Coronary artery (tissue), 2 donors: ENCODE measurements around the gene KIF2A.
A peak's percentile ranks its signal among the peaks of the same experiment; 100 is the strongest.
"Not testable (repeated sequence)": the region's sequence is repeated elsewhere in the genome, so short reads cannot be mapped to it uniquely, and the experiment has no call there.

Experiments
- DNase-seq: peaks from one replicate; pipeline ENCODE4 v3.0.0-alpha.2; 2017; ENCODE audit warnings: low spot score
- H3K27ac ChIP-seq, 2 donors: fragments of 200-600 bp; sonication (generic); one replicate each; pipeline ENCODE4 v1.5.1; 2016 to 2019
- H3K4me3 ChIP-seq: fragments of 200-600 bp; sonication (generic); 2 replicates; pipeline ENCODE4 v1.5.1; 2016; ENCODE audit warnings: mild to moderate bottlenecking, moderate library complexity
- TF ChIP-seq, protein P1 (sequence below): fragments of 200-600 bp; sonication (generic); IDR thresholded peaks from one replicate; pipeline ENCODE4 v1.5.1; 2019; ENCODE audit warnings: antibody characterized with exemption

Gene KIF2A

DNA sequence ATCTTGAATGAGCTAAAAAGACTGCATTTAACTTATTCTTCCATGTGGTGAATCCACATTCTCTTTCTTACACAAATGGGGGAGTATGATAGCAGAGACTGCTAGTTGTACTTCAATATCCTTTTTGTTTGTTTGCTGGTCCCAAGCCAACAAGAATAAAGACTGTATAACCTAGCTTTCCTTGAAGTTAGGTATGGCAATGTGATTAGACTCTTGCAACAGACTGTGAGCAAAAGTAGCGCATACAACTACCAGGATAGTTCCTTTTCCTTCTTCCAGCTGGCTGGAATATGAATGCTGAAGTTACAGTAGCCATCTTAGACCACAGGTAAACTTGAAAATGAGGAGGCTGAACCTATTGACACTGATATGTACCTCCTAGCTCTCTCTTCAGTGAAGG is 17.9 kb upstream of the KIF2A start:
- H3K27ac ChIP-seq = no peak overlapping the region
- no peak overlapping the region for H3K4me3 ChIP-seq
- TF ChIP-seq, protein P1, sequence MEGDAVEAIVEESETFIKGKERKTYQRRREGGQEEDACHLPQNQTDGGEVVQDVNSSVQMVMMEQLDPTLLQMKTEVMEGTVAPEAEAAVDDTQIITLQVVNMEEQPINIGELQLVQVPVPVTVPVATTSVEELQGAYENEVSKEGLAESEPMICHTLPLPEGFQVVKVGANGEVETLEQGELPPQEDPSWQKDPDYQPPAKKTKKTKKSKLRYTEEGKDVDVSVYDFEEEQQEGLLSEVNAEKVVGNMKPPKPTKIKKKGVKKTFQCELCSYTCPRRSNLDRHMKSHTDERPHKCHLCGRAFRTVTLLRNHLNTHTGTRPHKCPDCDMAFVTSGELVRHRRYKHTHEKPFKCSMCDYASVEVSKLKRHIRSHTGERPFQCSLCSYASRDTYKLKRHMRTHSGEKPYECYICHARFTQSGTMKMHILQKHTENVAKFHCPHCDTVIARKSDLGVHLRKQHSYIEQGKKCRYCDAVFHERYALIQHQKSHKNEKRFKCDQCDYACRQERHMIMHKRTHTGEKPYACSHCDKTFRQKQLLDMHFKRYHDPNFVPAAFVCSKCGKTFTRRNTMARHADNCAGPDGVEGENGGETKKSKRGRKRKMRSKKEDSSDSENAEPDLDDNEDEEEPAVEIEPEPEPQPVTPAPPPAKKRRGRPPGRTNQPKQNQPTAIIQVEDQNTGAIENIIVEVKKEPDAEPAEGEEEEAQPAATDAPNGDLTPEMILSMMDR = no peak
- DNase-seq = no peak

DNA sequence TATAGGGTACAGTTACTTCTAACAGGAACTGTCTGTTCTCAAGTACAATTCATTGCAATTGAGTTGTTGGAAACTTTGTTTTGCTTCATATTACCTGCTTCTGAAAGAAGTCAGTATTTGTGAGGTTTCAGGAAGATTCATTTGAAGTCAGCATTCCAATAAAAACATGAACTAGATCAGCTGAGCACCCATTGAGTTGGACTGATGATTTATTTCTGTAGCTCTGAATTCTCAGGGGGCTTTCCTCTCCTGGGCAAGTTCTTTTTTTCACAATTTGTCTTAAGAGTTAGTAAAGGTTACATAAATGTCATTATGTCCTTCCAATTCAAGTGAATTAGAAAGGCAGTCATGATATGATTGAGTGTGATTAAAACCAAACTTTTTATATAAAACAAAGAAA is 16.2 kb upstream of the KIF2A start:
- H3K27ac ChIP-seq = no peak overlapping the region
- TF ChIP-seq, protein P1 = no peak
- DNase-seq = no peak
- no peak overlapping the region for H3K4me3 ChIP-seq

DNA sequence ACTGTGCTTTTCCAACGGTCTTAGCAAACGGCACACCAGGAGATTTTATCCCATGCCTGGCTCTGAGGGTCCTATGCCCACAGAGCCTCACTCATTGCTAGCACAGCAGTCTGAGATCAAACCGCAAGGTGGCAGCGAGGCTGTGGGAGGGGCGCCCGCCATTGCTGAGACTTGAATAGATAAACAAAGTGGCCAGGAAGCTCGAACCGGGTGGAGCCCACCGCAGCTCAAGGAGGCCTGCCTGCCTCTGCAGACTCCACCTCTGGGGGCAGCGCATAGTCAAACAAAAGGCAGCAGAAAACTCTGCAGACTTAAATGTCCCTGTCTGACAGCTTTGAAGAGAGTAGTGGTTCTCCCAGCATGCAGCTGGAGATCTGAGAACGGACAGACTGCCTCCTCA is 14.2 kb upstream of the KIF2A start:
- not testable (repeated sequence) for H3K27ac ChIP-seq, DNase-seq, H3K4me3 ChIP-seq

DNA sequence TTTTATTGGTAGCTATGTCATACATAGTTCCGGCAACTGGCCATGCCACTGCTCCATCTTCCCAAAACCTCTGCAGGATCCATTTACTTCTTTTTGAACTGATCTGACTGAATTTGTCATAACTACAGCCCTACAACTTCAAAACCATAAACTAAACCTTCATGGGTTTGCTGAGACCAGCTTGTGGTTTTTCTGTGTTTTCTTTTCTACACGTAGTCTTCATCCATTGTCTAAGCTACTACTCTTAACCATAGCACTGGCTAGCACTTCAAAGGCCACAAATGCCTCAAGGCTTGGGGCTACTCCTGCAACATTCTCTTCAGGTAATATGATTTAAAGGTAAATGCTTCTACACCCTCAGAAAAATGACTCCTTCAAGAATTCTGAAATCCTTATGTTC is 9.0 kb upstream of the KIF2A start:
- TF ChIP-seq, protein P1 = no peak
- DNase-seq = no peak
- no peak overlapping the region for H3K27ac ChIP-seq
- H3K4me3 ChIP-seq = no peak overlapping the region

DNA sequence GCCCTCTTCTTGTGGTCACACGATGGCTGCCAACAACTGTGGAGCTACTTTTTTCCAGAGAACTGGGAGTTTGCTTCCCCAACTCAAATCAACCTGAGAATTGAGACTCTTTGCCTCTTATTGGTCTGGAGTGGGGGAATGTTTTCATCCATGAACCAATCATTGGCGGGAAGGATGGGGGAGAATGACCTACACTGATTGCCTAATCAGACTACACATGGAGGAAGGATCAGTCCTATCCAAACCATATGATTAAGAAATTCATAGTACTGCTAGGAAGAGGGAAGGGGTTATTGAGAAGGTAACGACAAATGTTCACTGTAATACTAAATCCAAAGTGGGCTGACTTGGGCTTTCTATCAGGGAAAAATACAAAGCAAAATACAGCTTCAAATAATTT is 7.9 kb upstream of the KIF2A start:
- Histone ChIP-seq H3K4me3 (no peak overlapping the region), H3K27ac (no peak overlapping the region)
- no peak for DNase-seq
- TF ChIP-seq, protein P1 = no peak

DNA sequence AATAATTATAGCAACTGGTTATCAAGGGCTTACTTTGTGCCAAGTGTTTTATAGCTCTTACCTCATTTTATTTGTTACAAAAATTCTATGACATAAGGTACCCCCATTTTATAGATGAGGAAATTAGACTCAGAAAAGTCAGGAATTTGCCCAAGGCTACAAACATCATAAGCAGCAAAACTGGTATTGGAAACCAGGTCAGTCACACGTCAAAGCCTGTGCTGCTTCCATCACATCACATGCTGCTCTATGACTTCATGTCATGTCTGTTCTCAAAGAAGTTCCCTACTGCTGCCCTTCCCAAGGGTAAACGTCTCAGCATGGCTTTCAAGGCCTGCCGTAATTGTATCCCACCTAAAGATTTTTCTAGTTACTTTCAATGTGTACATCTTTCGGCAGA is 6.9 kb upstream of the KIF2A start:
- H3K27ac ChIP-seq = no peak overlapping the region
- H3K4me3 ChIP-seq = no peak overlapping the region
- TF ChIP-seq, protein P1 = no peak
- DNase-seq = no peak

DNA sequence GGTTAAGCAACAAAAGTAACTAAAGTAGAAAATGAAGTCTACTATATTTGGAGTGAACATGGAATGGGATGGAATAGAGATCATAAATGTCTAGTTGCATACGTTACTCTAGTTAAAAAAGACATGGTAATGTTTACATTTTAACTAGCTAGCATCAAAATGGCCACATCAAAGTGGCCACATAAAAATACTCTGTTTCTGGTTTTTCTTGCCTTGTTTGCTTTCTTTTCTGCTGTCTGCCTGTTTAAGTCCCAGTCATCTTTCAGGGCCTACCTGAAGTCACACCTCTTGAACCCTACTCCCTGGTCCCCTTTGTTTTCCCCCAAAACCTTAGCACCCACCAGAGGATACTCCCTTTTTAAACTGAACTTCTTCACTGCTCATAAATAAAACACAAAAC is 6.4 kb upstream of the KIF2A start:
- Histone ChIP-seq H3K4me3 (no peak overlapping the region), H3K27ac (no peak overlapping the region)
- DNase-seq = no peak
- TF ChIP-seq, protein P1 = no peak

DNA sequence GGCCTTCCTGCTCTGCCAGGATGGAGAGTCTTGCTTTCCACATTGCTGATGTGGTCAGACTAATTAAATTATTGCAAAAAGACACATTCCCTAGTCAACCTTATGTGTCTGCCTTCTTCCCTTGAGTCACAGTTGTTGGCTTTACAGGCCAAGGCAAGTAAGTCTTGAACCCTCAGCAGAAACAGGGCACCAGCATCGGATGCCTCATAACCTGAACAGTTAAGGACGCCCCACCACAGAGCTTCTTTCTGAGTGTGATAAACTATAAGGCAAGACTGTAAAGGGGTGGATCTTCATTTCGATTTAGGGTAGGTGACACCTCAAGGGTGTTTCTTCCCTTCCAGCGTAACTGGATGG is 670 bp upstream of the KIF2A start:
- DNase-seq = no peak
- Histone ChIP-seq H3K4me3 (peak overlapping the region; percentile 100), H3K27ac (peak overlapping the region; percentile 87 to 99)
- TF ChIP-seq, protein P1 = no peak
